Pons (tissue), 1 donor: ENCODE measurements around the gene NECAB2.

Source experiments
- DNase-seq: peaks from one replicate; pipeline ENCODE4 v3.0.0-alpha.2; 2016; ENCODE audit warnings: low spot score

NECAB2 gene

GRCh38 chr16:83992624-83993023, 24.6 kb downstream of the NECAB2 start:
- DNase-seq, result peak; percentile 48

- peak; percentile 11 for DNase-seq
These were observed 26.0 kb downstream of the NECAB2 start for GRCh38 chr16:83994087-83994486.

- no peak for DNase-seq
These were observed 26.7 kb downstream of the NECAB2 start for GRCh38 chr16:83994703-83995102.

- DNase-seq, result no peak
These were observed 27.7 kb downstream of the NECAB2 start for GRCh38 chr16:83995754-83996153.

- no peak for DNase-seq
These were observed 28.6 kb downstream of the NECAB2 start for GRCh38 chr16:83996481-83997252.

GRCh38 chr16:83998091-83998490, 30.0 kb downstream of the NECAB2 start:
- DNase-seq, result no peak

- DNase-seq, result no peak
These were observed 33.1 kb downstream of the NECAB2 start for GRCh38 chr16:84000989-84001642.

- no peak for DNase-seq
These were observed 33.7 kb downstream of the NECAB2 start for GRCh38 chr16:84001726-84002125.

- DNase-seq, result no peak
These were observed 35.0 kb downstream of the NECAB2 start for GRCh38 chr16:84003038-84003437.

- no peak for DNase-seq
These were observed 36.4 kb downstream of the NECAB2 start for GRCh38 chr16:84004442-84004841.

- no peak for DNase-seq
These were observed 37.3 kb downstream of the NECAB2 start for GRCh38 chr16:84005391-84005790.

- no peak for DNase-seq
These were observed 39.5 kb downstream of the NECAB2 start for GRCh38 chr16:84007520-84007919.

GRCh38 chr16:84007965-84008364, 39.9 kb downstream of the NECAB2 start:
- DNase-seq, result no peak

GRCh38 chr16:84009282-84009681, 41.2 kb downstream of the NECAB2 start:
- no peak for DNase-seq

GRCh38 chr16:84013787-84014569, 45.9 kb downstream of the NECAB2 start:
- DNase-seq, result no peak

- no peak for DNase-seq
These were observed 46.7 kb downstream of the NECAB2 start for GRCh38 chr16:84014570-84015327.

- no peak for DNase-seq
These were observed 47.4 kb downstream of the NECAB2 start for GRCh38 chr16:84015399-84015798.

GRCh38 chr16:84016477-84016876, 48.4 kb downstream of the NECAB2 start:
- no peak for DNase-seq

GRCh38 chr16:84018710-84019109, 50.7 kb downstream of the NECAB2 start:
- no peak for DNase-seq

GRCh38 chr16:84020353-84020752, 52.3 kb downstream of the NECAB2 start:
- no peak for DNase-seq

- DNase-seq, result no peak
These were observed 53.4 kb downstream of the NECAB2 start for GRCh38 chr16:84021488-84021887.

GRCh38 chr16:84022644-84023043, 54.6 kb downstream of the NECAB2 start:
- no peak for DNase-seq
